ENCODE measurements around the gene KDM5B.

Gene KDM5B

GRCh38 chr1:202714202-202714601, 94.0 kb downstream of the KDM5B start (continued):
- peak; percentile 91 for TF ChIP-seq ZNF518A (tag by site-specific recombination; conservative IDR thresholded peaks at IDR 0.05; ENCODE audit: low read depth)
- 0 out of 2 replicates have a peak, but pooled peaks have one; percentile 33 for TF ChIP-seq ZNF514 (tag by site-specific recombination; IDR thresholded peaks at IDR 0.05)
- peak; percentile 27; the same call in 1 of the 2 replicates for TF ChIP-seq OVOL3 (tag by site-specific recombination; IDR thresholded peaks at IDR 0.05)
- TF ChIP-seq AEBP2 (tag by site-specific recombination; IDR thresholded peaks at IDR 0.05; ENCODE audit: borderline replicate concordance) = 0 out of 2 replicates have a peak, but pooled peaks have one; percentile 38
- TF ChIP-seq ZNF510 (tag by site-specific recombination; IDR thresholded peaks at IDR 0.05; ENCODE audit: insufficient replicate concordance) = peak; percentile 80
- TF ChIP-seq ZNF664 (tag by site-specific recombination; IDR thresholded peaks at IDR 0.05) = peak; percentile 72
- peak; percentile 46; the same call in 1 of the 2 replicates for TF ChIP-seq REST (tag by site-specific recombination; IDR thresholded peaks at IDR 0.05)
- 0 out of 2 replicates have a peak, but pooled peaks have one; percentile 29 for TF ChIP-seq ZXDB (tag by site-specific recombination; IDR thresholded peaks at IDR 0.05)
- 0 out of 2 replicates have a peak, but pooled peaks have one; percentile 68 for TF ChIP-seq ZNF292 (tag by site-specific recombination; IDR thresholded peaks at IDR 0.05; ENCODE audit: borderline replicate concordance, low read depth)

- Histone ChIP-seq H3K36me3 (ENCODE audit: control insufficient read depth in 2 of 2, insufficient read depth in 1 of 2, low read length in 2 of 2) (no peaks in the 10 kb centered on the region), H3K4me3 (ENCODE audit: low read depth, low read length) (no peak overlapping the region), H3K9me3 (ENCODE audit: control insufficient read depth, insufficient read depth, low read depth, low read length) (no peaks in the 10 kb centered on the region), H3K27ac (ENCODE audit: extremely low read depth, low read depth, low read length) (no peak overlapping the region), H3K4me1 (ENCODE audit: control insufficient read depth, insufficient read depth, low read length) (no peaks in the 10 kb centered on the region; the same call in 1 of the 2 replicates)
- POLR2A ChIA-PET = no interaction called here
- CTCF ChIA-PET = interaction anchor here (0.6 to 1.2 kb wide), 6 partner anchors 42 to 397 kb away, joined by 3 to 4 read pairs (median 4); no protein-coding TSS in a partner anchor
- TF ChIP-seq KLF17 (tag by site-specific recombination; IDR thresholded peaks at IDR 0.05) (0 out of 2 replicates have a peak, but pooled peaks have one; percentile 35), ZNF837 (tag by site-specific recombination; IDR thresholded peaks at IDR 0.05) (no peak), KLF9 (tag by site-specific recombination; IDR thresholded peaks at IDR 0.05; ENCODE audit: low read depth) (no peak), ZNF791 (tag by site-specific recombination; IDR thresholded peaks at IDR 0.05) (no peak), ZSCAN4 (tag by site-specific recombination; IDR thresholded peaks at IDR 0.05) (no peak), PBX3 (CRISPR knock-in tag; IDR thresholded peaks at IDR 0.05) (no peak), ZNF324 (tag by site-specific recombination; IDR thresholded peaks at IDR 0.05) (no peak), ZNF639 (tag by site-specific recombination; IDR thresholded peaks at IDR 0.05) (no peak), ZNF629 (tag by site-specific recombination; IDR thresholded peaks at IDR 0.05) (no peak), ZNF341 (tag by site-specific recombination; IDR thresholded peaks at IDR 0.05; ENCODE audit: low read depth) (no peak)
Observed at GRCh38 chr1:202713110-202713509, 95.1 kb downstream of the KDM5B start.

Measured in HEK293 (cell line).